Activated T-helper 9 cell treated with anti-CD3 and anti-CD28 coated beads, Interleukin-2, amount 50 U/mL, for 16 hours (primary cell): ENCODE measurements around the gene IQCH.

Experiments used
- DNase-seq: peaks from one replicate; pipeline ENCODE4 v3.0.0-alpha.2; 2020; ENCODE audit warnings: low read depth

The IQCH gene

DNA sequence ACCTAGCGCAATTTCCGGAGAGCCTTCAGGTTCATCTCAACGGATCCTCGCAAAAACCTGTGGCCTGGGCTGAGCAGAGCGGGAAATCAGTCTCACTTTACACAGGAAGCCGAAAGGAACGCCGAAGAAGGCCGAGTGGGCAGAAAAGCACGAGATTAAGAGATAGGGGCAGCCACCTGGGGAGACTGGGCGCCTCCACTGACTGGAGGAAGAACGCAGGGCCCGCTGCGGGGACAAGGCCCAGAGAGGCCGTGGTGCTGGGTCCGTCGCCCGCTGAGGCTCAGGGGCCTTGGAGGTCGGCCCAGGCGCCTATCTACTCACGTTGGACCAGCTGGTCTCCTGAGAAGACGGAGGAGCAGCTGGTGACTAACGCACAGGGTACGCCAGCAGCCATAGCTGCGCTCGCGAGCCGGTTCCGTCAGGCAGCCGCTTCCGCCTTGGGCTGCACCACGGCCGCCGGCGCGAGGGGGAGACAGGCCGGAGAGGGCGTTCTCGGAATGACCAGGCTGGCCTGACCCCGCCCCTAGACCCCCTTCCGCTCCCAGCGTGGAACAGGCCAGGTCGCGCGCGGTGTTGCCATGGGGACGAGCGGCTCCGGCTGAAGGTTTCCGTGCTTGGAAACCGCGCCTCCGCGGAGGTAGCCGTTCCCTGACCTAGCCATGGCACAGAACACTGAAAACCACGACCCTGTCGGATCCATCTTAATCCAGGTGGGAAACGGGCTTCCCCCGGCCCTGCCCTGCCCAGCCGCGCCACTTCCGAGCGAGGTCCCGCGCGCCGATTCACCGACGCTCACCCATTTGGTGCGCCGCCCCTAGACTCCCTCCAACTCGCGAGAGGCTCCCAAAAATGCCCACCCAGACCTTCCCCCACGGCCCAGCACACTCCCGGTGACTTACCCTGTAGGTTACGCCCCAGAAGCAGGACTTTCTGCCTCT is at the start of gene IQCH, which contains the start of gene AAGAB:
IQCH (plus strand) TSS at position 549 of the 938 bp plus-strand sequence; CDS start at position 660, 111 bp downstream.
AAGAB (minus strand) TSS at position 424 of the 938 bp plus-strand sequence; CDS start at position 394, 30 bp downstream.
- peak; percentile 95 for DNase-seq

DNA sequence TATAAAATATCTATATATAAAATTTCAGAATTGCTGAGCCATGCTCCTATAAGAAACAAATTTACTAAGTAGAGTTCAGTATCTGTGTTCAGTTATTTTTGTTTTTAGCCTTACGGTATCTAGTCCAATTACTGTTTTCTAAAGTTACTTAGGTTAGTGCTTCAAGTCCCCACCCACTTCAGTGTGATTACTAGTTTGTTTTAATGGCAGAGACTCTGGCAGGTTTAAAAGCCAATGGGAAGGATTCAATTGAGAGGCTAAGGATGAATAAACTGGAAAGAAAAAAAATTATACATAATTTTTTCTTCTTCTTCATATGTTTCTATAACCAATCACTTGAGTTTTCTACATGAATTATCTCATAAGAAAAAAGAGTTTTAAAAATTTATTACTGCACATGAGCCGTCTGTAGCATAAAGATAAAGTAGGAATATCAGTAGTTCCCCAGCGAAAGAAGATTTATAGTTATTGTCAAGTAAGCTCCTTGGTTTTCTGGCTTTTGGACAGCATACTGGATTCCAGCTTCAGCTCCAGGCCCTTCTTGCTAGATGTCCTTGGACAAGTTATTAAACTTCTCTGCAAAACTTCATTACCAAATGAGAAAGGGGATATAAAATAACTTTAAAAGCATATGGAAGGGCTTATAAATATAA is 46.9 kb upstream of the IQCH start:
- DNase-seq: no peak

DNA sequence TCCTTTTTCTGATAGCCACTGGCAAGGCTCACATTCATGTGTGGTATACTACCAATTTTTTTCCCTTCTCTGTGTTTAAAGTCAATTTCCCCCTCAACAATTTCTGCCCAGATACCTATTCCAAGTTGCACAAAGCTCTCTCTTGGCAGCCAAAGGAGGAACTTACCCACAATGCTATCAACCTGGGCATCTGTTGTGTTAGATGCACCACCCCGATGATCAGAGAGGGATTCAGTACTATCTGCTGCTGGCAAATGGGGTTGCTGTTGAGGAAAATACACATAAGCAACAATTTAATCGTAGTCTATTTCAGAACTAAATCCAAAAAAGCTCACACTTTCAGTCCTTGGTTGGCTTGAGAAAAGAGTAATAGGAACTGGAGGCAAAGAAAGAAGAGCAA is 46.2 kb upstream of the IQCH start:
- no peak for DNase-seq

DNA sequence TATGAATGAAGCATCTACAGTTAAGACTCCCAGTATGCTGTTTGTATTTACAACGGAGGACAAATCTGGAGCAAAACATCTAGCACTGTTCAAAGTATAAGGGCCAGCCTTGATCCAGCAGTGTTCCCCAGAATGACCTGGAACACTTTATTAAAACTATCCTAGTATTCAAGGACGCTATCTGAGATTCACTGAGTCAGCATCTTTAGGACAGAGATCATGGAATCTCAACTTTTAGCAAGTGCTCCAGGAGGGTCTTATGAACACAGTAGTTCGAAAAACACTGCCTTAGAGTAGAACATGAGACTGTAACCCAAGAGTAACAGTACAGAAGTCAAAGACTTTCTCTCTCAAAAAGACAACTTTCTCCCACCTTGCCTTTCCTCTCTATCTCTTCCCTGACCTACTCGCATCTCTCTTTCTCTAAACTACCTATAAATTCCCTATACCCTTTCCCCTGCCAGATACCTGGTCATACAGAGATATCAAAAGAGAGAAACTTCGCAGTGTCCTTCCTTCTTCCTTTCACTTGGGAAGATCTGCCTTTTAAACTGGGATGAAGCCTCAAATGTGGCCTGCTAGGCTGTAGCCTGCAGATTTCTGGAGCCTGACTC is 43.9 kb upstream of the IQCH start:
- DNase-seq: no peak

DNA sequence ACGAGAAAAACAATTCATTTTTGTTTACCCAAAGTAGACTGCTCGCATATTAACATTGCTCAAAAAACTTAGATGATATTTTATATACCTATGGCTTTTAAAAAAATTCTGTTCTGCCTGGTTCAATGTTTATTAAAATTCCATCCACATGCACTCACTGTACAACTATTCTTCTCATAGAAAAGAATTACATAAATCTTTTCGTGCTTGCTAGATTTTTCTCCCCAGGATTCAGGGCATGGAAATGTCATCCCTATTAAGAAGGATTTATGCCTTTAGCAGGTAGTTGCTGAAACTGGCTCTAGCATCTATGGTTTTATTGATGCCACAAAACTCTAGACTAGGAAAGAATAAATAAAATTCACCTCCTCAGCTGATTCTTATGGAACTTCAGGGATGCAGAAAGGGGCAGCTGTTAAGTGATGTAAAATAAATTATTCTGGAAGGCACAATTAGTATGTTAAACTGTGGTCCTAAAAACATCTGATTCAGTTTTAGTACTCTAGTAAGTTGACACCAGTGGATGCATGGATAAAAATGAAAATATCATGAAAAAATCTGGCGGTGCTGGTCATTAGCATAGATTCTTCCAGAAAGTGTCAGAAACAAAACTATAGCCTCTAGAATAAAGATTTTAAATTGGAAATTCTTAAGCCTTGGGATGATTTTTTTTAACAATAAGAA is 41.8 kb upstream of the IQCH start:
- DNase-seq: no peak

DNA sequence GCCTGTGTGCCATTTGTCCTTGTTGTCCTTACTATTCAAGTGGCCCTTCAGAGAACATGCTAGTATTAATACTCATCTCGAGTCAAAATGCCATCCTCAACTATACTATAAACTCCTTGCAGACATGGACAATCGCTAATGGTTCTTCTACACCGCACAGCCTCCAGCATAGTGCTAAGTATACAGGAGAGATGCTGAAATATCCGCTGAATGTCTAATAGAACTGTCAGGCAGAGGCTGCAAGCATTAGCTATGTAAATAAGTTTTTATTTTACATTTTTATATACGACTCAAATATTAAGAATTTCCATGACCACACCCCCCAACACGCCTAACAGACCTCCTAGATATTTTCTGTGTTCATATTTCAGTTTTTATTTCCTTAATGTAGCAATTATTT is 39.5 kb upstream of the IQCH start:
- no peak for DNase-seq

DNA sequence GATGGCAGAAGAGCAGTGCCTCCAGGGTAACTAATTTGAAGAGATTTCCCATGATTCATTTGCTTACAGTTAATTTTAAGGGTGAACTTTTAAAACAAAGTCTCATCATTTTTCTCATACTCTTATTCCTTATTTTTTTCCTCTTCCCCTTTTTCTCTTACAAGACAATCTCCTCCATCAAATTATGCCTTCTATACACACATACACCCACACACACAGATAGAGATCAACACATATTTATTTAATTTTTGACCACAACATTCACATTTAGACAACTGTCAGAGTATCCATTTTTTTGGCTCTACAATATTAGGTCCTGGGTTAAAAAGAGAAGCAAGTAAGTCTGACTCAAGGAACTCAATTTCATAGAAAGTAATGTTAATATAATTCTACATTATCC is 37.7 kb upstream of the IQCH start:
- no peak for DNase-seq

DNA sequence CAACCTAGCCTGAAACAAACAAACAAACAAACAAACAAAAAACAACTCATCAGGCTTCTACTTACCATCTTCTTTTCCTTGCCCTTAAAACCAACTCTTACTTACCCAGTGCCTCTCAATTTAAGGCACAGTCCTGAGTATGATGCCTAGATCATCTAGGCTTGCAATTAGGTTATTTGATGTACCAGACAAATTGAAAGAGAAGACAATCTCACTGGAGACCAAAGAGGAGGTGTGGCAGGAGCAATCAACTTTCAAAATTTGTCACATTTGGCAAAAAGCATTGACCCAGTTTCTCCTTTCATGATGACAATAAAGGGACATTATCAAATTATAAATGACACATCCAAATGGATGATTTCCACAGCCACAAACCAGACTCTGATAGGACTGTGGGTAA is 36.2 kb upstream of the IQCH start:
- no peak for DNase-seq

DNA sequence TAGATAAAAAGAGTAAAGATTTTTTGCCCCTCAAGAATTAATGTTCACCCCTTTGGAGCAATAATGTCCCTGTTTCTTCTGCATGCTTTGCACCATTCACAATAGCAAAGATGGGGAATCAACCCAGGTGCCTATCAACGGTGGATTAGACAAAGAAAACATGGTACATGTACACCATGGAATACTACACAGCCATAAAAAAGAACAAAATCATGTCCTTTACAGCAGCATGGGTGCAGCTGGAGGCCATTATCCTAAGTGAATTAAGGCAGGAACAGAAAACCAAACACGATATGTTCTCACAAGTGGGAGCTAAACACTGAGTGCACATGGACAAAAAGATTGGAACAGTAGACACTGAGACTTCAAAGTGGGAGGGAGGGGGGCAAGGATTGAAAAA is 35.3 kb upstream of the IQCH start:
- DNase-seq: no peak

DNA sequence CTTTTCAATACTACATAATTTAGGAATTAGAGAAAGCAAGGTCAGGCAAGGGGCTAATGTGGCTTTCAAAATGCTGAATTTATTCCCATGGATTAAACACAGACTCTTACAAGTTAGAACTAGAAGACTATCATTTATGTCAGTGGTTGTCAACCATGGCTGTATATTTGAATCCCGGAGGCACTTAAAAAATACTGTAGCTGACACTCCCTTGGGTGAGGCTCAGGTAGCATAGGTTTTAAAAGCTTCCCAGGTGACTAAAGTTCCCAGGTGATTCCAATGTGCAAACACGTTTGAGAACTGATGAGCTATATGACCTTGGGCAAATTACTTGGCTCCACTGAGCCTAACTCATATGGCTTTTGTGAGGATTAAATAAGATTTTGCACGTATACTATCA is 29.7 kb upstream of the IQCH start:
- no peak for DNase-seq

DNA sequence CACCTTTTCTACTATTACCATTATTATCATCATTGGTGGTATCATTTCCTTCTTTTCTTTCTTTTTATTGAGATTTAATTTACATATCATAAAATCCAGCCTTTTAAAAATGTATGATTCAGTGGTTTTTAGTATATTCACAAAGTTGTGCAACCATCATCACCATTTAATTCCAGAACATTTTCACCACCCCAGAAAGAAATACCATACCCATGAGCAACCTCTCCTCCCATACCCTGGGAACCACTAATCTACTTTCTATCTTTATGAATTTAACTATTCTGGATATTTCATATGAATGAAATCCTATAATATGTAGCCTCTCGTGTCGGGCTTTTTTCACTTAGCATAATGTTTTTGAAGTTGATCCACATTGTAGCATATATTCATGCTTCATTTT is 29.2 kb upstream of the IQCH start:
- DNase-seq: no peak

DNA sequence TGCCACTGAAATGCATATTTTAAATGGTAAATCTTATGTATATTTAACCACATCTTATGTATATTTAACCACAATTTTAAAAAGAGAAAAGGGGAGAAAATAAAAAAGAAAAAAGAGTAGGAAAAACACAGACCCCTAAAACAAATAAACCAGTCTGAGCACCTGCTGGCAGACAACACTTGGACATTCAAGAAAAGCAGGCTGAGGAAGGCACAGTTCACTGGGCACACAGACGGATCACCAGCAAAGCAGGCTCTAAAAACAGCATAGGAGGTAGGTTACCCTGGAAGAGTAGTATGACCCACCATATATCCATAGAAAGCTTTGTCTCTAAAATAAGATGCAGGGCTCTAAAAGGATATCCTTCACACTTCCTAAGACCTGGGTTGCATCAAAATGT is 27.2 kb upstream of the IQCH start:
- no peak for DNase-seq

DNA sequence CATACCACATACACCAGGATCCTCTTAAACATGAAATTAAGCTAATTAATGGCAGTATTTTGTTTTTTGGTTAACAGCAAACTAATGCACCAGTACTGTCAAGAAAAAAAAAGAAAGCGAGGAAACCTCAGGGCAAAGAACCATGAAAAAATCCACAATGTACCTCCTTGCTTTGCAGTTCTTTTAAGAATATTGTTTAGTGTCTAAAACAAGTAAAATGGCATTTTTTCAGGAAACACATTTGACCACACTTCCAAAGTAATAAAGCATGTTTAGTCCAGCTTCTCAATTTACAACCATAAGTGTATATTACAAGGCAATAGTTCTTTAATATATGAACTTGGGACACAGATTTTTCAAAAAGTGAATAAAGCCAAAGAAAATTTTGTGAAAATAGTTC is 26.7 kb upstream of the IQCH start:
- no peak for DNase-seq

DNA sequence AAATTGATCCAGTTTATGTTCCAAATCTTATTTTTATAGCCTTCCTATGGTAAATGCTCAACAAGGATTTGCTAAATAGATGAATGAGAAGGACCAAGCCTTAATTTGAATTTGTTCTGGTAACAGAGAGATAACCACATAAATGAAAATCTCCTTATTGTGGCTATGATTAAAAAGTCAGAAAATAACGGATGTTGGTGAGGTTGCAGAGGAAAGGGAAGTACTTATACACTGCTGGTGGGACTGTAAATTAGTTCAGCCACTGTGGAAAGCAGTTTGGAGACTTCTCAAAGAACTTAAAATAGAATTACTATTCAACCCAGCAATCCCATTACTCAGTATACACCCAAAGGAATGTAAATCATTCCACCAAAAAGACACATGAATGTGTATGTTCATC is 26.3 kb upstream of the IQCH start:
- no peak for DNase-seq

DNA sequence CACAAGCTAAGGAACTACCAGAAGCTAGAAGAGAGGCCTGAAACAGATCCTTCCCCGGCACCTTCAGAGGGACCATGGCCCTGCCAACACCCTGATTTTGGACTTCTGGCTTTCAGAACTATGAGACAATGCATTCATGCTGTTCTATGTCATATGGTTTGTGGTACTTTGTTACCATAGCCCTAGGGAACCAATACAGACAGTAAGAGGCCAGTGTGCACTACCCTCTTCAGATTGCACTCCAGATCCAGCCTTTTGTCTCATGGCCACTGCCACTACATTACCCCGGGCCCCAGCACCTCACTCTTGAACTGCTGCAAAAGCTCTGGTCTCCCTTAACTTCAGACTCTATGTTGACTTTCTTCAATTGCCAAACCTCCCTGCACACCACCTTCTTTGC is 24.1 kb upstream of the IQCH start:
- no peak for DNase-seq

DNA sequence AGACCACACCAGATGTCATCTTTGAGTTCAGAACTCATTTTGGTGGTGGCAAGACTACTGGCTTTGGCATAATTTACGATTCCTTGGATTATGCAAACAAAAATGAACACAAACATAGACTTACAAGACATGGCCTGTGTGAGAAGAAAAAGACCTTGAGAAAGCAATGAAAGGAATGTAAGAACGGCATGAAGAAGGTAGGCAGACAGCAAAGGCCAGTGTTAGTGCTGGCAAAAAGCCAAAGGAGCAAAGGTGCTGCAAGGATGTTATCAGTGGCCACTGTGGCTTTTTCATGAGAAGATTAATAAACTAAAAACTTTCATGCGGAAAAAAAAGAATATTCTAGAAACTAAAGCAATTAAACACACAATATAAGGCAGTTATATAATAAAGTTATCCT is 22.0 kb upstream of the IQCH start:
- DNase-seq: no peak

DNA sequence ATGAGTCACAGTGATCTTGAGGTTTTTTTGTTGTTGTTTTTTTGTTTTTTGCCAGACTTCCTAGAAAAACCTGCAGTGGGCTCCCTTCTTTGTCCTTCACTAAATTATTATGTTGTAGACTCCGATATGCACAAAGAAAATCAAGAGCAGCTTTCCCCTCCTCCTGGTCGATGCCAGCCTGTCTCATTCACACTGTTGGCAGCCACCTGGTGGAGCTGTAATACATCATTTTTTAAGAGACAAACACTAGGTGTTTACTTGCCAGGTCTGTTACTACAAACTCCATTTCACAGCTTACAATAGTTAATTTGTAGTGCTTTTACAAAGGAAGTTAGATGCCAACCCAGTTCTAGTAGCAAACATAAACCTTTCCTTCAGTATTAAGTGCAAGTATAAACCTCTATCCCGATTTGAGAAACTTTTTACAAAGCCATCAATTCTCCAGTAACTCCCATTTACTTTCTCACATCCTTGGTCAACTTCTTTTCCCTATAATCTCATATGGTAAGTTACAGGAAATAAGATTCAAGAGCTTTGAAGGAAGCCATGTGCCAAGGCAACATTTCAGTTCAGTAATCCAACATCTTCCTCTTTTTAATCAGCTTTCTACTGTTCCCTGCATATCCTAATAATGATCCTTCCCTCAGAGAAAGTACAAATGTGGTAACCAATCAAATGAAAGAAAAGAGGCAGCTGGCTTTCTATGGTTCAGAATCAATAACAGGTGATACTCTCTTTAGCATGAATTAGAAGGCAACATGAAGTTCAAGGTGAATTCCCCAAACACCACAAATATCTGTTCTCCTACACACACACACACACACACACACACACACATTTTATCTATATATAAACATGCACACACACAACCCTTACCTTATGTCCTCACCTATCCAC is 14.1 kb upstream of the IQCH start:
- DNase-seq: no peak

DNA sequence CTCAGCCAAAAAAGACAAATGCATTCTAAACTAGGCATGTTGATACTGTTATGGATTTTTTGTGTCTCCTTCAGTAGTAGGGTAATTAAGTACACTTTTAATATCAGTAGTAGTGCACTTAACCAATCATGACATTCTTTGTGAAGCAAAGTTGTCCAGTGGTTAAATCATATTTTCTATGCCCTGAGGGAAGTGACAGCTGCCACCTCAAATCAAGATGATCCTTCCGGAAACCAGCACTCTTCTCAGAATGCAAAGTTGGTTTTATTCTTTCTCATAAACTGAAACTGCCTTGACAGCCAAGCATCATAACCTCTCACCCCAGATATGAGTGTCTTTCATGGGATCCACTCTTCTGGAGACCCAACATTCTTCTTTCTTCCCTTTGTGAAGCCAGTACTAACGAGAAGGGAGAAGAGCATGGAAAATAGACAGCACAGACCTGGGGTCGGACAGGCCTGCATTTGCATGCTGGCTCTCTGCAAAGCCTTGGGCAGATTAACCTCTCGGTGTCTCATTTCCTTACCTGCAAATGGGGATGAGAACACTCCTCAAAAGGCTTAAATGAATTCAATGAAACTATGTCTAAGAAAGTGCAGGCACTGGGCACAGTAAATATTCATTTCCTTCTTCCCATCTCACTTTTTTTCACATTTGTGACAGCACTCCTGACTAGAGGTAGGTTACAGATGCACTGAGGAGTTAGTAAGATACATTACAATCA is 13.3 kb upstream of the IQCH start:
- no peak for DNase-seq

DNA sequence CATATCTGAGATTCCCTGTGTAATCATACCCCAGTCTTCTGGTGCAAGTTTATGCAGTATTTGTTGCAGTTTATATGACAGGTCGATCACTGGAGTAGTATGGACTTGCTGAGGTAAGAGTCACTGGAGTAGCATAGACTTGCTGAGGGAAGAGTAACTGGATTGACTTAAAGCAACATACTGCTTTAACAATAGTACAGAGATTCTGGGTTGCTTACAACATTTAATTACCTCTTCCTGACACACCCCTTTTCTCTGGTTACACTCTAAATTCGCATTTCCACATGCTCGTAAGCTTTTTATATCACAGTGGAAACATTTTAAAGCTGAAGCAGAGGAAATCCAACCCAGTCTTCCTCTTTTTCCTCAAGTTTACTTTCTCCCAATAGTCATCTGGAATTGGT is 11.9 kb upstream of the IQCH start:
- DNase-seq: no peak

DNA sequence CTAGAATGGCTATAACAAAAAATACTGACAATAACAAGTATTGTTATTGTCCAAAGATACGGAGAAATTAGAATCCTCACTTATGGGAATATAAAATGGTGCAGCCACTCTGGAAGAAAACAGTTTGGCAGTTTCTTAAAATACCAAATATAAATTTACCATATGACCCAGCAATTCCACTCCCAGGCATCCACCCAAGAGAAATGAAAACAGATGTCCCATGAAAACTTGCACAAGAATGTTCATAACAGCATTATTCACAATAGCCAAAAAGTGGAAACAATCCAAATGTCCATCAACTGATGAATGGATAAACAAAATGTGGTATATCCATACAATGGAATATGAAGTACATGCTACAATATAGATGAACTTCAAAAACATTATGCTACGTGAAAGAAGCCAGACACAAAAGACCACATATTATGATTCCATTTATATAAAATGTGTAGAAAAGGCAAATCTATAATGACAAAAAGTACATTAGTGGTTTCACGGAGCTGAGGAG is 9.6 kb upstream of the IQCH start:
- DNase-seq: no peak
